SU-DHL-6 (cell line): ENCODE measurements around the gene KCNA10.

Source experiments
- H2AFZ ChIP-seq: fragments of 200-600 bp; sonication (generic); 2 replicates; pipeline ENCODE4 v1.6.1; 2014; ENCODE audit warnings: low read depth, mild to moderate bottlenecking, moderate library complexity, mixed read lengths, antibody characterized with exemption, low read length; ENCODE audit not compliant: severe bottlenecking
- H3F3A ChIP-seq: fragments of 200-600 bp; shearing (Covaris generic); 2 replicates; pipeline ENCODE4 v1.6.0; 2016; ENCODE audit warnings: antibody characterized with exemption, mild to moderate bottlenecking; ENCODE audit not compliant: insufficient read depth
- H3K27ac ChIP-seq: fragments of 200-600 bp; sonication (generic); 2 replicates; pipeline ENCODE4 v1.5.1; 2016; ENCODE audit warnings: low read depth, mild to moderate bottlenecking, low read length, moderate library complexity, mixed read lengths
- H3K27me3 ChIP-seq: fragments of 200-600 bp; sonication (generic), shearing (Covaris generic); 2 replicates; pipeline ENCODE4 v1.6.0; 2014; ENCODE audit warnings: mild to moderate bottlenecking, low read length
- H3K36me3 ChIP-seq: fragments of 200-600 bp; sonication (generic); 2 replicates; pipeline ENCODE4 v1.6.1; 2014; ENCODE audit warnings: mild to moderate bottlenecking, low read length, mixed read lengths
- H3K4me2 ChIP-seq: fragments of 300-600, 200-600 bp; shearing (Covaris generic), sonication (generic); 2 replicates; pipeline ENCODE4 v1.6.0; 2014; ENCODE audit warnings: low read length, low read depth, mild to moderate bottlenecking; ENCODE audit not compliant: poor library complexity, severe bottlenecking
- H3K4me3 ChIP-seq: fragments of 200-600 bp; sonication (generic); 2 replicates; pipeline ENCODE4 v1.5.1; 2014; ENCODE audit warnings: antibody characterized with exemption, low read length, mild to moderate bottlenecking, mixed read lengths; ENCODE audit not compliant: insufficient read depth, poor library complexity, severe bottlenecking
- H3K79me2 ChIP-seq: fragments of 200-600 bp; sonication (generic); 2 replicates; pipeline ENCODE4 v1.6.1; 2014; ENCODE audit warnings: mild to moderate bottlenecking, low read length, moderate library complexity; ENCODE audit not compliant: insufficient read depth
- H3K9ac ChIP-seq: fragments of 200-600 bp; sonication (generic); 2 replicates; pipeline ENCODE4 v1.7.0; 2014; ENCODE audit warnings: mild to moderate bottlenecking, low read length
- H3K9me2 ChIP-seq: fragments of 200-600 bp; sonication (generic); replicated peaks from 2 replicates; pipeline ENCODE4 v1.6.1; 2014; ENCODE audit warnings: low read length; ENCODE audit not compliant: insufficient read depth
- H3K9me3 ChIP-seq: fragments of 200-600 bp; sonication (generic); 2 replicates; pipeline ENCODE4 v1.6.1; 2014; ENCODE audit warnings: low read length, mixed read lengths; ENCODE audit not compliant: insufficient read depth
- H4K20me1 ChIP-seq: fragments of 200-600 bp; sonication (generic); 2 replicates; pipeline ENCODE4 v1.6.1; 2014; ENCODE audit warnings: low read depth, mild to moderate bottlenecking, antibody characterized with exemption, low read length, moderate library complexity, mixed read lengths
- EZH2phosphoT487 ChIP-seq: fragments of 200-600 bp; sonication (generic), shearing (Covaris generic); conservative IDR thresholded peaks from 2 replicates; pipeline ENCODE4 v1.6.1; 2018; ENCODE audit warnings: mild to moderate bottlenecking, antibody characterized with exemption, low read length, moderate library complexity, mixed read lengths
- TF ChIP-seq, protein P1 (sequence below): fragments of 200-600 bp; sonication (generic); IDR thresholded peaks from one replicate; pipeline ENCODE4 v1.5.1; 2017; ENCODE audit warnings: antibody characterized with exemption, mild to moderate bottlenecking, low read length, moderate library complexity; ENCODE audit not compliant: insufficient read depth, poor library complexity, severe bottlenecking

Gene KCNA10

DNA sequence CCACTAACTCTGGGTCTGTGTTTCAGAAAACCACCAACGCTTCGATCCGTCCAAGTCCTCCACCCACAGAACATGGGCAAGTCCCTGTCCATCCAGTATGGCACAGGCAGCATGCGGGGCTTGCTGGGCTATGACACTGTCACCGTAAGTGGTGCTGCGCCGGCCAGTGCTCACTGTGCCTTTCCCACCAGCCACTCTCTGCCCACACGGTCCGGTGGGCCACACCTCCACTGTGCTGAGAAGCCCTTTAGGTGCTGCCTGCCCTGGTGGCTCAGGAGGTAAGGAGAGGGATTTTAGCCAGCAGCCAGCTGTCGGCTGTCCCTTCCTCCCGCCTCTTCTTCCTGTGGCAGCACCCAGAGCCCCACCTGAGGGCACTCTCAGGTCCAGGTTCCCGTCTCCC lies 34.2 kb downstream of the KCNA10 start:
- Histone ChIP-seq H3K4me2 (no peak overlapping the region), H4K20me1 (no peaks in the 10 kb centered on the region), H3K9ac (no peak overlapping the region), H3K9me3 (no peaks in the 10 kb centered on the region), H3K36me3 (no peaks in the 10 kb centered on the region), H3K4me3 (no peak overlapping the region), H3K79me2 (no peaks in the 10 kb centered on the region), H3F3A (no peaks in the 10 kb centered on the region), H3K27me3 (no peaks in the 10 kb centered on the region), H3K9me2 (no peaks in the 10 kb centered on the region), H3K27ac (no peak overlapping the region), H2AFZ (no peak overlapping the region)
- TF ChIP-seq, protein P1, sequence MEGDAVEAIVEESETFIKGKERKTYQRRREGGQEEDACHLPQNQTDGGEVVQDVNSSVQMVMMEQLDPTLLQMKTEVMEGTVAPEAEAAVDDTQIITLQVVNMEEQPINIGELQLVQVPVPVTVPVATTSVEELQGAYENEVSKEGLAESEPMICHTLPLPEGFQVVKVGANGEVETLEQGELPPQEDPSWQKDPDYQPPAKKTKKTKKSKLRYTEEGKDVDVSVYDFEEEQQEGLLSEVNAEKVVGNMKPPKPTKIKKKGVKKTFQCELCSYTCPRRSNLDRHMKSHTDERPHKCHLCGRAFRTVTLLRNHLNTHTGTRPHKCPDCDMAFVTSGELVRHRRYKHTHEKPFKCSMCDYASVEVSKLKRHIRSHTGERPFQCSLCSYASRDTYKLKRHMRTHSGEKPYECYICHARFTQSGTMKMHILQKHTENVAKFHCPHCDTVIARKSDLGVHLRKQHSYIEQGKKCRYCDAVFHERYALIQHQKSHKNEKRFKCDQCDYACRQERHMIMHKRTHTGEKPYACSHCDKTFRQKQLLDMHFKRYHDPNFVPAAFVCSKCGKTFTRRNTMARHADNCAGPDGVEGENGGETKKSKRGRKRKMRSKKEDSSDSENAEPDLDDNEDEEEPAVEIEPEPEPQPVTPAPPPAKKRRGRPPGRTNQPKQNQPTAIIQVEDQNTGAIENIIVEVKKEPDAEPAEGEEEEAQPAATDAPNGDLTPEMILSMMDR = no peak
- no peak for TF ChIP-seq EZH2phosphoT487

DNA sequence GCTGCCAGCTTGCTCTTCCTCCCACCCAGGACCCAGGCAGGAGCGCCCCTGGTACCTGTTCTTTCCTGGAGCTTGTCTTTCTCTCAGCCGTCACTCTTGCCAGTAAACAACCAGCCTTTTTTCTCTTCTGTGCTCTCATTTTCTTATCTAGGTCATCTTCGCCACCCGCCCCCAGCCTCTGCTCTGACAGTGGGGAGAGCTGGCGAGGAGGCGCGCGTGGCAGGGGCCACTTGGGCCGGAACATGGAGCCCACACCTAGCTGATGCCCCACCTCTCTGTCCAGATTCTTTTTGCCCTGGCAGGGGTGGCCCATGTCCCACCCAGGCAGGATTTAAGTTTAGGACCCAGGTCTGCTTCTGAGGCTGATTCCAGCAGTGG lies 35.7 kb downstream of the KCNA10 start:
- Histone ChIP-seq H3K79me2 (no peaks in the 10 kb centered on the region), H3K4me3 (no peak overlapping the region), H3K9me3 (no peaks in the 10 kb centered on the region), H3K27ac (no peak overlapping the region), H3K9ac (no peak overlapping the region), H2AFZ (no peak overlapping the region), H3K36me3 (no peaks in the 10 kb centered on the region), H3K4me2 (no peak overlapping the region), H3K27me3 (no peaks in the 10 kb centered on the region), H4K20me1 (no peaks in the 10 kb centered on the region), H3F3A (no peaks in the 10 kb centered on the region), H3K9me2 (no peaks in the 10 kb centered on the region)
- TF ChIP-seq EZH2phosphoT487 = no peak
- TF ChIP-seq, protein P1 = no peak

DNA sequence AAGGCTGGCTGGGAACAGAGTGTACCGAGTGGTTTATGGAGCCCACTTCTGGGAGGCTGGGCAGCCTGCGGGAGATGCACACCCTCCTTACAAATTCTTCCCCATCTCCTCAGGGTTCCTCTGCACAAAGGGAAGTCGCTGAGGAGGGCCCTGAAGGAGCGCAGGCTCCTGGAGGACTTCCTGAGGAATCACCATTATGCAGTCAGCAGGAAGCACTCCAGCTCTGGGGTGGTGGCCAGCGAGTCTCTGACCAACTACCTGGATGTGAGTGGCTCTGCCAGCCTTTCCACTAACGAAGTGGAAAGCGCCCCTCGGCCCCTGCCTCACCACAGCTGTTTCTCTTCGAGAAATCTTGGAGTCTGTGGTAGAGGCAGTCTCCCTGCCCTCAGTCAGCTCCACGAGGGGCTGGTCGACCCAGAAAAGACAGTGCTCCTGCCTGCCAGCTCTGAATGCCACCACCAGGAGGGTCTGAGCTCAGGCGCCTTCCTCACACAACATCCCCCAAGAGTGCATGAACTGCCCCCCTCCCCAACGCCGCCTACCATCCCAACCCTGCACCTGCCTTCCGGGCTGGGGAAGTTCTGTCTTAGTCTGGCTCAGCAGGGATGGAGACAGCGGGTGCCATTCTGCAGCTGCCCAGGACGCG lies 36.2 kb downstream of the KCNA10 start:
- Histone ChIP-seq H3K9ac (no peak overlapping the region), H3K9me2 (no peaks in the 10 kb centered on the region), H3K79me2 (no peaks in the 10 kb centered on the region), H3F3A (no peaks in the 10 kb centered on the region), H3K4me3 (no peak overlapping the region), H3K36me3 (no peaks in the 10 kb centered on the region), H4K20me1 (no peaks in the 10 kb centered on the region), H3K4me2 (no peak overlapping the region), H3K9me3 (no peaks in the 10 kb centered on the region), H3K27ac (no peak overlapping the region), H3K27me3 (no peaks in the 10 kb centered on the region), H2AFZ (no peak overlapping the region)
- no peak for TF ChIP-seq EZH2phosphoT487
- TF ChIP-seq, protein P1 = no peak
